OCI-LY1 (cell line): ENCODE results near the gene ZDHHC11.

Experiments
- EZH2 ChIP-seq: fragments of 200-600 bp; sonication (generic), shearing (Covaris generic); IDR thresholded peaks from 2 replicates; pipeline ENCODE4 v1.8.0; 2017; ENCODE audit warnings: borderline replicate concordance, mixed run types, mild to moderate bottlenecking, antibody characterized with exemption, low read length, moderate library complexity, mixed read lengths
- TF ChIP-seq, protein P1 (sequence below): fragments of 200-600 bp; sonication (generic), shearing (Covaris generic); IDR thresholded peaks from 2 replicates; pipeline ENCODE4 v1.5.1; 2017; ENCODE audit warnings: mild to moderate bottlenecking, antibody characterized with exemption, low read length, moderate library complexity, mixed read lengths

- TF ChIP-seq, protein P1, sequence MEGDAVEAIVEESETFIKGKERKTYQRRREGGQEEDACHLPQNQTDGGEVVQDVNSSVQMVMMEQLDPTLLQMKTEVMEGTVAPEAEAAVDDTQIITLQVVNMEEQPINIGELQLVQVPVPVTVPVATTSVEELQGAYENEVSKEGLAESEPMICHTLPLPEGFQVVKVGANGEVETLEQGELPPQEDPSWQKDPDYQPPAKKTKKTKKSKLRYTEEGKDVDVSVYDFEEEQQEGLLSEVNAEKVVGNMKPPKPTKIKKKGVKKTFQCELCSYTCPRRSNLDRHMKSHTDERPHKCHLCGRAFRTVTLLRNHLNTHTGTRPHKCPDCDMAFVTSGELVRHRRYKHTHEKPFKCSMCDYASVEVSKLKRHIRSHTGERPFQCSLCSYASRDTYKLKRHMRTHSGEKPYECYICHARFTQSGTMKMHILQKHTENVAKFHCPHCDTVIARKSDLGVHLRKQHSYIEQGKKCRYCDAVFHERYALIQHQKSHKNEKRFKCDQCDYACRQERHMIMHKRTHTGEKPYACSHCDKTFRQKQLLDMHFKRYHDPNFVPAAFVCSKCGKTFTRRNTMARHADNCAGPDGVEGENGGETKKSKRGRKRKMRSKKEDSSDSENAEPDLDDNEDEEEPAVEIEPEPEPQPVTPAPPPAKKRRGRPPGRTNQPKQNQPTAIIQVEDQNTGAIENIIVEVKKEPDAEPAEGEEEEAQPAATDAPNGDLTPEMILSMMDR, result no peak
- no peak for TF ChIP-seq EZH2
Observed at GRCh38 chr5:749101-749670, 101.6 kb downstream of the ZDHHC11 start.
